ENCODE results near the gene SIGLEC11.
"Not testable (repeated sequence)": the region's sequence is repeated elsewhere in the genome, so short reads cannot be mapped to it uniquely, and the experiment has no call there.

Gene SIGLEC11

GRCh38 chr19:49960980-49961379 is at the start of gene SIGLEC11:
TSS of gene SIGLEC11 (minus strand) at chr19:49961172. CDS start at chr19:49961081, 91 bp downstream.
- in situ Hi-C loops (cut with HindIII; ENCODE audit: low pct_ligation_motif_present, low pct_unique_long_range_greater_than_20kb, low sequenced_read_pairs); DNase-seq: not testable (repeated sequence)

- in situ Hi-C loops (cut with HindIII; ENCODE audit: low pct_ligation_motif_present, low pct_unique_long_range_greater_than_20kb, low sequenced_read_pairs): no loop called here
- no peak for DNase-seq
Measured at GRCh38 chr19:50008532-50008931, 47.6 kb upstream of the SIGLEC11 start.

- in situ Hi-C loops (cut with HindIII; ENCODE audit: low pct_ligation_motif_present, low pct_unique_long_range_greater_than_20kb, low sequenced_read_pairs): no loop called here
- DNase-seq: no peak
Measured at GRCh38 chr19:50007947-50008346, 47.0 kb upstream of the SIGLEC11 start.

GRCh38 chr19:50007170-50007569 is 46.2 kb upstream of the SIGLEC11 start:
- no peak for DNase-seq
- in situ Hi-C loops (cut with HindIII; ENCODE audit: low pct_ligation_motif_present, low pct_unique_long_range_greater_than_20kb, low sequenced_read_pairs): no loop called here

GRCh38 chr19:50005428-50005827 is 44.5 kb upstream of the SIGLEC11 start:
- in situ Hi-C loops (cut with HindIII; ENCODE audit: low pct_ligation_motif_present, low pct_unique_long_range_greater_than_20kb, low sequenced_read_pairs): no loop called here
- no peak for DNase-seq

- peak; percentile 94 for DNase-seq
- in situ Hi-C loops (cut with HindIII; ENCODE audit: low pct_ligation_motif_present, low pct_unique_long_range_greater_than_20kb, low sequenced_read_pairs): no loop called here
Measured at GRCh38 chr19:50003810-50004419, 42.9 kb upstream of the SIGLEC11 start.

- no peak for DNase-seq
- in situ Hi-C loops (cut with HindIII; ENCODE audit: low pct_ligation_motif_present, low pct_unique_long_range_greater_than_20kb, low sequenced_read_pairs): no loop called here
Measured at GRCh38 chr19:50003254-50003788, 42.3 kb upstream of the SIGLEC11 start.

GRCh38 chr19:50002386-50002960 is 41.5 kb upstream of the SIGLEC11 start:
- DNase-seq: no peak
- in situ Hi-C loops (cut with HindIII; ENCODE audit: low pct_ligation_motif_present, low pct_unique_long_range_greater_than_20kb, low sequenced_read_pairs): no loop called here

- in situ Hi-C loops (cut with HindIII; ENCODE audit: low pct_ligation_motif_present, low pct_unique_long_range_greater_than_20kb, low sequenced_read_pairs): no loop called here
- no peak for DNase-seq
Measured at GRCh38 chr19:50001775-50002174, 40.8 kb upstream of the SIGLEC11 start.

GRCh38 chr19:50000841-50001557 is 40.0 kb upstream of the SIGLEC11 start:
- DNase-seq: no peak
- in situ Hi-C loops (cut with HindIII; ENCODE audit: low pct_ligation_motif_present, low pct_unique_long_range_greater_than_20kb, low sequenced_read_pairs): no loop called here

- no peak for DNase-seq
- in situ Hi-C loops (cut with HindIII; ENCODE audit: low pct_ligation_motif_present, low pct_unique_long_range_greater_than_20kb, low sequenced_read_pairs): no loop called here
Measured at GRCh38 chr19:50000038-50000840, 39.3 kb upstream of the SIGLEC11 start.

GRCh38 chr19:49999371-50000010 is 38.5 kb upstream of the SIGLEC11 start:
- no peak for DNase-seq
- in situ Hi-C loops (cut with HindIII; ENCODE audit: low pct_ligation_motif_present, low pct_unique_long_range_greater_than_20kb, low sequenced_read_pairs): no loop called here

GRCh38 chr19:49997709-49998108 is 36.7 kb upstream of the SIGLEC11 start:
- in situ Hi-C loops (cut with HindIII; ENCODE audit: low pct_ligation_motif_present, low pct_unique_long_range_greater_than_20kb, low sequenced_read_pairs): no loop called here
- DNase-seq: peak; percentile 48

GRCh38 chr19:49988433-49988832 is 27.5 kb upstream of the SIGLEC11 start:
- DNase-seq: peak; percentile 20
- in situ Hi-C loops (cut with HindIII; ENCODE audit: low pct_ligation_motif_present, low pct_unique_long_range_greater_than_20kb, low sequenced_read_pairs): no loop called here

GRCh38 chr19:49988007-49988406 is 27.0 kb upstream of the SIGLEC11 start:
- no peak for DNase-seq
- in situ Hi-C loops (cut with HindIII; ENCODE audit: low pct_ligation_motif_present, low pct_unique_long_range_greater_than_20kb, low sequenced_read_pairs): no loop called here

- DNase-seq: peak; percentile 96
- in situ Hi-C loops (cut with HindIII; ENCODE audit: low pct_ligation_motif_present, low pct_unique_long_range_greater_than_20kb, low sequenced_read_pairs): no loop called here
Measured at GRCh38 chr19:49987159-49987698, 26.3 kb upstream of the SIGLEC11 start.

GRCh38 chr19:49986354-49986753 is 25.4 kb upstream of the SIGLEC11 start:
- in situ Hi-C loops (cut with HindIII; ENCODE audit: low pct_ligation_motif_present, low pct_unique_long_range_greater_than_20kb, low sequenced_read_pairs): no loop called here
- DNase-seq: no peak

- DNase-seq: no peak
- in situ Hi-C loops (cut with HindIII; ENCODE audit: low pct_ligation_motif_present, low pct_unique_long_range_greater_than_20kb, low sequenced_read_pairs): no loop called here
Measured at GRCh38 chr19:49985871-49986270, 24.9 kb upstream of the SIGLEC11 start.

Measured in ACHN (cell line).